Endothelial cell of umbilical vein (primary cell): ENCODE measurements around the gene PAPPA2. TPM values are rescaled to one million over a fixed set of nuclear protein-coding genes. Genes with fewer than 3 reads are reported as not detected.

Experiments
- BruUV-seq: library from RNA; stranded (reverse); fragments of 400-500 nt; replicated peaks from 2 replicates; lab custom pipeline; 2021; lab: Mats Ljungman, UMichigan
- CTCF ChIA-PET: fragments of 300-600, 350-600 bp; sonication (Branson Sonifier 250); formaldehyde crosslinking; loops from one replicate; lab custom pipeline; 2021; ENCODE audit warnings: antibody characterized with exemption, inconsistent platforms; lab: Charles Lee
- POLR2A ChIA-PET: fragments of 300-600, 350-600 bp; sonication (Branson Sonifier 250); formaldehyde crosslinking; loops from one replicate; lab custom pipeline; 2021; ENCODE audit warnings: antibody characterized with exemption, inconsistent platforms; lab: Charles Lee
- DNase-seq: peaks from one replicate; pipeline ENCODE4 v3.0.0-alpha.2; 2011; ENCODE audit warnings: low read depth, low spot score
- FAIRE-seq: peaks from 2 replicates; lab custom pipeline; 2011; peaks lifted over from hg19 to GRCh38; lab: Jason Lieb, UNC
- H2AFZ ChIP-seq: 2 replicates; pipeline ENCODE4 v1.6.0; 2012; ENCODE audit warnings: low read depth, low read length, control low read depth, inconsistent platforms
- H3K27ac ChIP-seq: 2 replicates; pipeline ENCODE4 v1.5.1; 2011; ENCODE audit warnings: low read depth, mild to moderate bottlenecking, control low read depth, low read length, moderate library complexity; ENCODE audit not compliant: insufficient read depth
- H3K27me3 ChIP-seq, 2 experiments: 2 replicates each; pipeline versions ENCODE4 v1.6.0 to v1.6.1; 2011; ENCODE audit warnings: low read length in 2 of 2, mixed read lengths in 1 of 2; ENCODE audit not compliant: control insufficient read depth in 2 of 2, insufficient read depth in 2 of 2
- H3K36me3 ChIP-seq, 2 experiments: 2 replicates in 1 of 2; 3 replicates in 1 of 2; pipeline ENCODE4 v1.5.1; 2011; ENCODE audit warnings: low read length in 2 of 2, mild to moderate bottlenecking in 1 of 2, moderate library complexity in 1 of 2; ENCODE audit not compliant: control insufficient read depth in 2 of 2, insufficient read depth in 2 of 2; ENCODE audit errors: extremely low read depth in 1 of 2
- H3K4me1 ChIP-seq: 3 replicates; pipeline ENCODE4 v1.5.1; 2011; ENCODE audit warnings: mild to moderate bottlenecking, low read length; ENCODE audit not compliant: control insufficient read depth, insufficient read depth; ENCODE audit errors: extremely low read depth
- H3K4me2 ChIP-seq: 2 replicates; pipeline ENCODE4 v1.6.1; 2011; ENCODE audit warnings: low read length, control low read depth, mixed read lengths; ENCODE audit not compliant: insufficient read depth
- H3K4me3 ChIP-seq, 3 experiments: fragments of 200-600 bp in 1 of 3; sonication (generic), shearing (Covaris generic) in 1 of 3; replicated peaks in 1 of 3; 2 replicates each; pipeline ENCODE4 v1.5.1; 2011 to 2016; ENCODE audit warnings: control low read depth in 3 of 3, low read length in 3 of 3, mild to moderate bottlenecking in 2 of 3, inconsistent platforms in 1 of 3, low read depth in 1 of 3, moderate library complexity in 1 of 3; ENCODE audit not compliant: insufficient read depth in 1 of 3
- H3K79me2 ChIP-seq: 2 replicates; pipeline ENCODE4 v1.6.0; 2012; ENCODE audit warnings: low read length, inconsistent platforms; ENCODE audit not compliant: control insufficient read depth, insufficient read depth
- H3K9ac ChIP-seq: replicated peaks from 2 replicates; pipeline ENCODE3; 2011; ENCODE audit warnings: low read length, control low read depth; ENCODE audit not compliant: insufficient read depth; ENCODE audit errors: extremely low read depth
- H3K9me1 ChIP-seq: replicated peaks from 3 replicates; pipeline ENCODE4 v1.6.0; 2011; ENCODE audit warnings: mild to moderate bottlenecking, low read length; ENCODE audit not compliant: control insufficient read depth, insufficient read depth; ENCODE audit errors: extremely low read depth
- H3K9me3 ChIP-seq: replicated peaks from 2 replicates; pipeline ENCODE4 v1.5.1; 2012; ENCODE audit warnings: low read length, inconsistent platforms; ENCODE audit not compliant: control insufficient read depth, insufficient read depth
- H4K20me1 ChIP-seq: replicated peaks from 2 replicates; pipeline ENCODE3; 2011; ENCODE audit warnings: mild to moderate bottlenecking, low read length; ENCODE audit not compliant: control insufficient read depth, insufficient read depth; ENCODE audit errors: extremely low read depth
- CTCF ChIP-seq, 2 donors: IDR thresholded peaks; 1 replicate in 1 of 2; 2 replicates in 1 of 2; pipeline ENCODE4 v1.5.1; 2011; ENCODE audit warnings: low read length in 2 of 2, mild to moderate bottlenecking in 2 of 2, moderate library complexity in 2 of 2, control low read depth in 1 of 2, inconsistent platforms in 1 of 2, low read depth in 1 of 2; ENCODE audit not compliant: insufficient read depth in 1 of 2; ENCODE audit errors: extremely low read depth in 1 of 2
- GATA2 ChIP-seq: IDR thresholded peaks from 2 replicates; pipeline ENCODE4 v1.7.0; 2011; ENCODE audit warnings: low read depth, mild to moderate bottlenecking, moderate library complexity, mixed read lengths, low read length; ENCODE audit not compliant: insufficient read length, insufficient read depth
- JUN ChIP-seq: IDR thresholded peaks from 2 replicates; pipeline ENCODE4 v1.6.1; 2011; ENCODE audit warnings: borderline replicate concordance, low read depth; ENCODE audit not compliant: insufficient read length, insufficient read depth
- MAX ChIP-seq: IDR thresholded peaks from 2 replicates; pipeline ENCODE4 v1.6.1; 2011; ENCODE audit not compliant: insufficient read depth, insufficient read length
- MYC ChIP-seq: IDR thresholded peaks from one replicate; pipeline ENCODE4 v1.6.1; 2011; ENCODE audit warnings: mild to moderate bottlenecking, low read depth, low read length
- POLR2A ChIP-seq: IDR thresholded peaks from 2 replicates; pipeline ENCODE4 v1.6.1; 2012; ENCODE audit warnings: low read depth, mild to moderate bottlenecking, control low read depth, low read length
- POLR2AphosphoS5 ChIP-seq: IDR thresholded peaks from 2 replicates; pipeline ENCODE4 v1.6.1; 2012; ENCODE audit warnings: low read depth, mild to moderate bottlenecking, control low read depth, low read length, moderate library complexity; ENCODE audit not compliant: insufficient read depth
- dilution Hi-C: fragments of 300-500 bp; cut with MboI; formaldehyde crosslinking; loops from one replicate; pipeline ENCODE4 v1.15.0; 2019; ENCODE audit warnings: low sequenced_read_pairs; ENCODE audit not compliant: extremely low pct_ligation_motif_present
- intact Hi-C: fragments of 100-400 bp; cut with micrococcal nuclease; formaldehyde crosslinking; loops from one replicate; pipeline ENCODE4 v1.10.0; 2022
- polyA plus RNA-seq, 4 experiments: library from polyadenylated mRNA; depleted of rRNA in 3 of 4; stranded (reverse) in 3 of 4; unstranded in 1 of 4; fragments of >200 nt; gene quantifications; 2 replicates each; pipeline versions ENCODE4 v1.2.1 to v1.2.3, GENCODE V29; 2011 to 2012; ENCODE audit warnings: missing spikeins in 1 of 4
- total RNA-seq: library from RNA; stranded (reverse); gene quantifications from 2 replicates; pipeline ENCODE4 v1.2.3, GENCODE V29; 2021

PAPPA2 gene
- total and polyA plus RNA-seq, 2 donors (not counting 3 experiments of a cell fraction or from before 2014, with no cell fraction given) = not detected

- POLR2A ChIA-PET = no interaction called here
- H4K20me1 ChIP-seq = no peaks in the 10 kb centered on the region
- no peaks in the 10 kb centered on the region for H3K4me1 ChIP-seq
- no peak overlapping the region for H3K4me3 ChIP-seq
- BruUV-seq = no TSS peak
- H3K9me3 ChIP-seq = peaks cover 2% of the 10 kb centered on the region
- dilution Hi-C loops = no loop called here
- no peaks in the 10 kb centered on the region for H3K27me3 ChIP-seq
- FAIRE-seq (no peak), DNase-seq (no peak)
- no peak overlapping the region for H2AFZ ChIP-seq
- H3K79me2 ChIP-seq = no peaks in the 10 kb centered on the region
- H3K27ac ChIP-seq = no peak overlapping the region
- H3K4me2 ChIP-seq = no peak overlapping the region
- intact Hi-C loops = no loop called here
- no peaks in the 10 kb centered on the region for H3K9me1 ChIP-seq
- CTCF ChIA-PET = no interaction called here
- no peak for TF ChIP-seq JUN
- TF ChIP-seq CTCF (IDR thresholded peaks at IDR 0.05; ENCODE audit: extremely low read depth in 1 of 2, insufficient read depth in 1 of 2, low read depth in 1 of 2, low read length in 2 of 2) = no peak
- TF ChIP-seq GATA2 = no peak
- TF ChIP-seq MAX = no peak
- TF ChIP-seq POLR2A = no peak
- no peak for TF ChIP-seq POLR2AphosphoS5
- no peak for TF ChIP-seq MYC
- no peaks in the 10 kb centered on the region for H3K36me3 ChIP-seq
- H3K9ac ChIP-seq = no peak overlapping the region
Measured at GRCh38 chr1:176529395-176530090, 66.6 kb downstream of the PAPPA2 start.
